Trophoblast cell (in vitro differentiated cells and primary cell): ENCODE data around the gene PCMTD2. TPM values are rescaled to one million over a fixed set of nuclear protein-coding genes. Genes with fewer than 3 reads are reported as not detected.

ENCODE experiments used
- DNase-seq, 2 donors: peaks; one replicate each; pipeline ENCODE4 v3.0.0-alpha.2; 2016
- H2AFZ ChIP-seq: 2 replicates; pipeline ENCODE4 v1.6.1; 2013; ENCODE audit warnings: low read length, moderate library complexity, mild to moderate bottlenecking; ENCODE audit not compliant: insufficient read depth, poor library complexity
- H2AK5ac ChIP-seq: 2 replicates; pipeline ENCODE4 v1.6.1; 2013; ENCODE audit warnings: mild to moderate bottlenecking, low read length
- H2BK120ac ChIP-seq: 2 replicates; pipeline ENCODE4 v1.6.1; 2013; ENCODE audit warnings: low read length, mild to moderate bottlenecking, moderate library complexity; ENCODE audit not compliant: insufficient read depth, poor library complexity
- H2BK12ac ChIP-seq: 2 replicates; pipeline ENCODE4 v1.6.1; 2013; ENCODE audit warnings: mild to moderate bottlenecking, low read length, moderate library complexity
- H2BK5ac ChIP-seq: 2 replicates; pipeline ENCODE4 v1.6.1; 2013; ENCODE audit warnings: low read length, low read depth, moderate library complexity, mild to moderate bottlenecking; ENCODE audit not compliant: poor library complexity
- H3K14ac ChIP-seq: 2 replicates; pipeline ENCODE4 v1.6.1; 2013; ENCODE audit warnings: mild to moderate bottlenecking, low read length
- H3K18ac ChIP-seq: 2 replicates; pipeline ENCODE4 v1.6.1; 2013; ENCODE audit warnings: mild to moderate bottlenecking, low read length
- H3K23ac ChIP-seq: 2 replicates; pipeline ENCODE4 v1.6.1; 2013; ENCODE audit warnings: low read length
- H3K27ac ChIP-seq: 2 replicates; pipeline ENCODE4 v1.5.1; 2013; ENCODE audit warnings: low read depth, mild to moderate bottlenecking, inconsistent platforms, low read length, moderate library complexity
- H3K27me3 ChIP-seq: 2 replicates; pipeline ENCODE4 v1.6.1; 2013; ENCODE audit warnings: inconsistent platforms, mild to moderate bottlenecking, low read length, moderate library complexity; ENCODE audit not compliant: insufficient read depth
- H3K36me3 ChIP-seq, 2 experiments: 1 replicate in 1 of 2; 2 replicates in 1 of 2; pipeline ENCODE4 v1.6.1; 2013; ENCODE audit warnings: low read length in 2 of 2, mild to moderate bottlenecking in 2 of 2, moderate library complexity in 1 of 2; ENCODE audit not compliant: insufficient read depth in 2 of 2, control insufficient read depth in 1 of 2
- H3K4ac ChIP-seq: 2 replicates; pipeline ENCODE4 v1.6.1; 2013; ENCODE audit warnings: low read depth, mild to moderate bottlenecking, low read length, moderate library complexity
- H3K4me1 ChIP-seq, 2 experiments: 1 replicate in 1 of 2; 2 replicates in 1 of 2; pipeline ENCODE4 v1.6.1; 2013; ENCODE audit warnings: low read length in 2 of 2, mild to moderate bottlenecking in 2 of 2, moderate library complexity in 1 of 2; ENCODE audit not compliant: insufficient read depth in 2 of 2, control insufficient read depth in 1 of 2
- H3K4me2 ChIP-seq: 2 replicates; pipeline ENCODE4 v1.6.1; 2013; ENCODE audit warnings: inconsistent platforms, mild to moderate bottlenecking, low read length, moderate library complexity
- H3K4me3 ChIP-seq: 2 replicates; pipeline ENCODE4 v1.5.1; 2013; ENCODE audit warnings: mild to moderate bottlenecking, low read depth, low read length, inconsistent platforms
- H3K79me1 ChIP-seq: one replicate; pipeline ENCODE4 v1.6.1; 2013; ENCODE audit warnings: low read length
- H3K79me2 ChIP-seq: 2 replicates; pipeline ENCODE4 v1.6.1; 2013; ENCODE audit warnings: low read length, mild to moderate bottlenecking; ENCODE audit not compliant: control insufficient read depth, insufficient read depth, poor library complexity
- H3K9ac ChIP-seq: 2 replicates; pipeline ENCODE4 v1.6.1; 2013; ENCODE audit warnings: mild to moderate bottlenecking, low read length
- H3K9me3 ChIP-seq: 2 replicates; pipeline ENCODE4 v1.6.1; 2013; ENCODE audit warnings: low read depth, mild to moderate bottlenecking, control low read depth, inconsistent platforms, low read length; ENCODE audit not compliant: insufficient read depth
- H4K12ac ChIP-seq: 2 replicates; pipeline ENCODE4 v1.6.1; 2013; ENCODE audit warnings: low read depth, mild to moderate bottlenecking, low read length, moderate library complexity
- H4K8ac ChIP-seq: 2 replicates; pipeline ENCODE4 v1.6.1; 2013; ENCODE audit warnings: low read depth, mild to moderate bottlenecking, low read length, moderate library complexity
- H4K91ac ChIP-seq: one replicate; pipeline ENCODE4 v1.6.1; 2013; ENCODE audit warnings: low read depth, mild to moderate bottlenecking, low read length, moderate library complexity
- WGBS: extraction: QIAGEN DNeasy Blood & Tissue Kit; methylation state at CpG from one replicate; pipeline ENCODE4 v1.1.7; 2013; ENCODE audit warnings: missing lambda C conversion rate; ENCODE audit not compliant: insufficient read length, insufficient coverage; ENCODE audit errors: extremely low coverage; 5-methylcytosine and 5-hydroxymethylcytosine counted together
- polyA plus RNA-seq: library from polyadenylated mRNA; stranded (reverse); fragments of 200-250 nt; gene quantifications from 2 replicates; pipeline ENCODE4 v1.2.3, GENCODE V29; 2013

PCMTD2 gene
- polyA plus RNA-seq = 25.8 and 26.8 TPM in 2 replicates

DNA sequence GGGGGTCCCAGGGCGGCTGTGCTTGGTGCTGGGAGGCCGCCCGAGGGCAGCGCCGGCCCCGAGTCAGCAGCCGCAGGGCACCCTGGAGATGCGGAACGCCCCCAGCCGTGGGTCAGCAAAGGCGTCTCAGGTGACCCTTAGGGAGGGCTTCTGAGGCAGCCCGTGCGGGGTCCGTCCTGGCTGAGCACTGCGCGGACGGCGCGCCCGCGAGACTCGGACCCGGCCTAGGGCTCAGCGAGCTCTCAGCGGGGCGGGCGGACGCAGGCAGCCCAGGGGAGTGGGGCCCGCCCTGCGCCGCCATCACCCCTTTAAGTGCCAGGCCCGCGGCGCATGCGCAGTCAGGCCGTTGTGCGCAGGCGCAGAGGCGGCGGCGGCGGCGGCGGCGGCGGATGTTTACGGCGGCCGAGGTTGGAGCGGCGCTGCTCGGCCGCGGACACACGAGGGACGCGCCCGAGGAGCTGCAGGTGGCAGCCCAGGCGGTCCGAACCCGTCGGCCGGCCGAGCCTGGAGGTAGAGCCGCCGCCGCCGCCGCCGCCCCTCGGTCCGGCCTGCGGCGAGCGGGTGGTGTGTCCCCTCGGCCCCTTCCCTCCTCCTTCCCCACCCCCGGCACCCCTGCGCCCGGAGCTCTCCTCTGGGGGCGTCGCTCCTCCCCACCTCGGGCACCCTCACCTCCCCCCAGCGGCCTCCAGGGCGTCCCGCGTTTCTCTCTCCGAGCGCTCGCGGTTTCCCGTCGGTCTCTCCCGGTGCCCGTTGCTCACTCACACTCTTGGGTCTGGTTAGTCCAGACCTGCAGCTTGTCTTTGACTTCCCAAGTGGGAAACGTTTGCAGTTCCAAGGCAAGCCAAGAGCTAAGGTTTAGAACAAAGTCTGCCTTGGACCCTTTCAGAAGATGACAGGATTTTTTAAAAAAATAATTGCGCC lies at the start of gene PCMTD2:
TSS of gene PCMTD2 (plus strand) at position 388 of the 921 bp plus-strand sequence. CDS start 4,218 bp downstream, outside the sequence.
- Histone ChIP-seq H3K4me3 (peak within 1 kb of the TSS; percentile 85), H3K18ac (peak within 1 kb of the TSS; percentile 83), H2BK120ac (peak within 1 kb of the TSS; percentile 67), H4K91ac (peak within 1 kb of the TSS; percentile 81), H3K27ac (peak within 1 kb of the TSS; percentile 65), H4K8ac (peak within 1 kb of the TSS; percentile 97), H3K27me3 (no peaks in the 10 kb centered on the region), H3K23ac (no peak within 1 kb of the TSS), H2BK12ac (peak within 1 kb of the TSS; percentile 20), H4K12ac (peak within 1 kb of the TSS; percentile 85), H3K36me3 (peaks cover 0 to 1% of the 10 kb centered on the region in 2 experiments), H2AFZ (peak within 1 kb of the TSS; percentile 92), H3K79me1 (peaks cover 11% of the 10 kb centered on the region), H3K14ac (peak within 1 kb of the TSS; percentile 80), H3K4me1 (peaks cover 13 to 14% of the 10 kb centered on the region in 2 experiments), H3K9me3 (no peaks in the 10 kb centered on the region), H3K4me2 (peak within 1 kb of the TSS; percentile 90), H3K4ac (peak within 1 kb of the TSS; percentile 53), H3K79me2 (peaks cover 8% of the 10 kb centered on the region), H3K9ac (peak within 1 kb of the TSS; percentile 82), H2AK5ac (peak within 1 kb of the TSS; percentile 9), H2BK5ac (peak within 1 kb of the TSS; percentile 82)
- peak; percentile 80 to 91 for DNase-seq
- WGBS = no CpG with 5 or more reads among the region's 96 CpGs

DNA sequence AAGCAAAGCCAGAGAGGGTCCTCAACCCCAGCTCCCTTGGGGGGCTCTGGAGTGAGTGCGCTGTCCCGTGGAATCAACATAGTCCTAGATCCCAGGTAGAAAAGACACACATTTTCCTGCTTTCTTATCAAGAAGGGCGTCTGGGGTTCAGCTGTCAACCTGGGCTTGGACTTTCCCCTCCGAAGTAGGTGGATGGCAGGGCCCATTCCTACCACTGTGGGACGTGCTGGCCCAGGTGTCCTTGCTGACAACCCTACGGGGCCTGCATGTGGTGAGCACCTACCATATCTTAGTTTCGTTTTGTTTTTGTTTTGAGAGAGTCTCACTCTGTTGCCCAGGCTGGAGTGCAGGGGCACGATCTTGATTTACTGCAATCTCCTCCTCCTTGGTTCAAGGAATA lies 48.9 kb upstream of the PCMTD2 start:
- Histone ChIP-seq H2BK12ac (no peak overlapping the region), H4K8ac (no peak overlapping the region), H3K18ac (no peak overlapping the region), H3K14ac (no peak overlapping the region), H3K27me3 (no peaks in the 10 kb centered on the region), H3K23ac (no peak overlapping the region), H2AK5ac (no peak overlapping the region), H2AFZ (no peak overlapping the region), H3K4me2 (no peak overlapping the region), H2BK120ac (no peak overlapping the region), H3K36me3 (no peaks in the 10 kb centered on the region), H3K4me1 (no peaks in the 10 kb centered on the region), H4K12ac (no peak overlapping the region), H3K4ac (no peak overlapping the region), H3K79me1 (no peaks in the 10 kb centered on the region), H3K79me2 (no peaks in the 10 kb centered on the region), H3K4me3 (peak overlapping the region; percentile 8), H2BK5ac (no peak overlapping the region), H3K27ac (no peak overlapping the region), H3K9me3 (peaks cover 6% of the 10 kb centered on the region), H3K9ac (no peak overlapping the region), H4K91ac (no peak overlapping the region)
- DNase-seq = no peak
- no CpG with 5 or more reads among the region's 8 CpGs for WGBS

DNA sequence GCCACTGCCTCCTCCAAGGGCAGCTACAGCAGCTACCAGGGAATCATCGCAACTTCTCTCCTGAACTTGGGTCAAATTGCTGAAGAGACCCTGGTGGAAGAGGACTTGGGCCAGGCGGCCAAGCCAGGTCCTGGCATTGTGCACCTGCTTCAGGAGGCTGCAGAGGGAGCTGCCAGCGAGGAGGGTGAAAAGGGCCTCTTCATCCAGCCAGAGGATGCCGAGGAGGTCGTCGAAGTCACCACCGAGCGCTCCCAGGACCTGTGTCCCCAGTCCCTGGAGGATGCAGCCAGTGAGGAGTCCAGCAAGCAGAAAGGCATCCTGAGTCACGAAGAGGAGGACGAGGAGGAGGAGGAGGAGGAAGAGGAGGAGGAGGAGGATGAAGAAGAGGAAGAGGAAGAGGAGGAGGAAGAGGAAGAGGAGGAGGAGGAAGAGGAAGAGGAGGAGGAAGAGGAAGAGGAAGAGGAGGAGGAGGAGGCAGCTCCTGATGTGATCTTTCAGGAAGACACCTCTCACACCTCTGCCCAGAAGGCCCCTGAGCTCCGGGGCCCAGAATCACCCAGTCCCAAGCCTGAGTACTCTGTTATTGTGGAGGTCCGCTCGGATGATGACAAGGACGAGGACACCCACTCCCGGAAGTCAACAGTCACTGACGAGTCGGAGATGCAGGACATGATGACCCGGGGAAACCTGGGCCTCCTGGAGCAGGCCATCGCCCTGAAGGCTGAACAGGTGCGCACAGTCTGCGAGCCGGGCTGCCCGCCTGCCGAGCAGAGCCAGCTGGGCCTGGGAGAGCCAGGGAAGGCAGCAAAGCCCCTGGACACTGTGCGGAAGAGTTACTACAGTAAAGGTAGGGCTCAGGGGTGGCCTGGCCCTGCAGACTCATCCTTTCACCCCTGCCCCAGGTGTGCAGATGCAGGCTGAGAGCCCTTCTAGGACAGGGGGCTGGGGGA lies 47.6 kb upstream of the PCMTD2 start:
- Histone ChIP-seq H3K9me3 (peaks cover 3% of the 10 kb centered on the region), H3K27ac (no peak overlapping the region), H2AFZ (no peak overlapping the region), H3K27me3 (no peaks in the 10 kb centered on the region), H3K36me3 (no peaks in the 10 kb centered on the region), H2AK5ac (no peak overlapping the region), H2BK12ac (no peak overlapping the region), H3K14ac (no peak overlapping the region), H4K12ac (no peak overlapping the region), H3K4me3 (no peak overlapping the region), H3K79me2 (no peaks in the 10 kb centered on the region), H3K4ac (no peak overlapping the region), H3K79me1 (no peaks in the 10 kb centered on the region), H3K18ac (no peak overlapping the region), H3K4me1 (no peaks in the 10 kb centered on the region), H2BK120ac (no peak overlapping the region), H3K23ac (no peak overlapping the region), H4K91ac (no peak overlapping the region), H2BK5ac (no peak overlapping the region), H4K8ac (no peak overlapping the region), H3K9ac (no peak overlapping the region), H3K4me2 (no peak overlapping the region)
- no peak for DNase-seq
- WGBS = no CpG with 5 or more reads among the region's 25 CpGs

DNA sequence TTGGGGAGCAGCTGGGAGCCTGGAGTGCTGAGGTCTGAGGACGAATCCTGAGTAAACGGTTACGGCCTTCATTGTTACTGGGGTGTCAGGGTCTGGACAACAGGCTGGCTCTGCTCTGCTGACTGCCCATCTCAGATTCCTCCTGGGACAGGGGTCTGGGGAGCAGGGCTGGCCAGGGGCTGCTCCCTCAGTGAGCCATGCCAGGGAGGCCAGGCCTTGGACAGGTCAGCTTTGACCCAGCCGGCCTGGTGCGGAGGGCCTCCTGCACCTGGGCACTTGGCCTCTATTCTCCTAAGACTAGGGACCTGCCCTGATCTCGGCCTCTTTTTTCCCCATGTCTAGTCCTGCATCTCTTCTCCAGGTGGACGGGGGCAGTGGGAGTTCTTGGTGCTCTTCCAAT lies 46.4 kb upstream of the PCMTD2 start:
- Histone ChIP-seq H3K14ac (no peak overlapping the region), H3K9ac (no peak overlapping the region), H3K18ac (no peak overlapping the region), H2BK120ac (no peak overlapping the region), H3K36me3 (no peaks in the 10 kb centered on the region), H3K4me1 (no peaks in the 10 kb centered on the region), H3K79me2 (no peaks in the 10 kb centered on the region), H4K8ac (no peak overlapping the region), H3K23ac (no peak overlapping the region), H4K91ac (no peak overlapping the region), H4K12ac (no peak overlapping the region), H3K4me3 (no peak overlapping the region), H2BK12ac (no peak overlapping the region), H2AFZ (no peak overlapping the region), H2BK5ac (no peak overlapping the region), H3K27me3 (no peaks in the 10 kb centered on the region), H3K9me3 (peaks cover 3% of the 10 kb centered on the region), H3K4me2 (no peak overlapping the region), H3K79me1 (no peaks in the 10 kb centered on the region), H3K4ac (no peak overlapping the region), H3K27ac (no peak overlapping the region), H2AK5ac (no peak overlapping the region)
- DNase-seq = no peak
- WGBS = no CpG with 5 or more reads among the region's 7 CpGs
